Hippocampal formation (tissue), 2 donors: ENCODE data around the gene RNF135.
"Not testable (repeated sequence)": the region's sequence is repeated elsewhere in the genome, so short reads cannot be mapped to it uniquely, and the experiment has no call there.

Experiments
- DNase-seq, 2 donors: peaks; one replicate each; lab custom pipeline; 2025; lab: John Stamatoyannopoulos, UW

Gene RNF135

DNA sequence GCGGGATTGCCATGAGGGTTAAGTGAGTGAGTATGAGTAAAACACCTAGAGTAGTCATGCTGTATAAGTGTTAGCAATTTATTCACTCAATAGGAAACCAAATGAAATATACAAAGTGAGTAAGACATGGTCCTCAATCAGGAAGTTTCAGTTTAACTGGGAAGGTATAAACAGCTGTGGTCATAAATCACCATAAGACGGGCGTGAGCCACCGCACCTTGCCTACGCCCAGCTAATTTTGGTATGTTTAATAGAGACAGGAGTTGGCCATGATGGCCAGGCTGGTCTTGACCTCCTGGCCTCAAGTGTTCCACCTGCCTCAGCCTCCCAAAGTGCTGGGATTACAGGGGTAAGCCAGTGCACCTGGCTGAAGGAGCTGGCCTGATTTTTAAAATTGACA is 27.0 kb downstream of the RNF135 start:
- DNase-seq: no peak

DNA sequence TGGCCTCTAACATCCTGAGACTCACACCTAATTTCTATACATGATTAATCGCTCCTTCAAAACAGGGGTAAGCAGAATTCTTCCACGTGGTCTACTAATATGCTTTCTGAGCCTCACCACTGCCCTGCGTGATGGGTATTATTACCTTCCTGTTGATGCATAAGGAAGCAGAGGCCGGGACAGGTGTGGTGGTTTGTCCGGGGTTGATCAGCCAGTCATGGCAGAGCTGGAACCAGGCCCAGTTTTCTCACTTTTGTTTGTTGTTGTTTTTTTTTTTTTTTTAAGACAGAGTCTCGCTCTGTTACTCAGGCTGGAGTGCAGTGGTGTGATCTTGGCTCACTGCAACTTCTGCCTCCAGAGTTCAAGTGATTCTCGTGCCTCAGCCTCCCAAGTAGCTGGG is 31.2 kb downstream of the RNF135 start:
- no peak for DNase-seq

- no peak for DNase-seq
These were observed 32.5 kb downstream of the RNF135 start for GRCh38 chr17:31003225-31003866.

- DNase-seq: no peak
These were observed 33.3 kb downstream of the RNF135 start for GRCh38 chr17:31004160-31004559.

GRCh38 chr17:31007695-31008373 is 37.0 kb downstream of the RNF135 start:
- peak in 1 of 2 donors; percentile 63 for DNase-seq

- peak; percentile 45 to 63 for DNase-seq
These were observed 37.7 kb downstream of the RNF135 start for GRCh38 chr17:31008374-31009041.

DNA sequence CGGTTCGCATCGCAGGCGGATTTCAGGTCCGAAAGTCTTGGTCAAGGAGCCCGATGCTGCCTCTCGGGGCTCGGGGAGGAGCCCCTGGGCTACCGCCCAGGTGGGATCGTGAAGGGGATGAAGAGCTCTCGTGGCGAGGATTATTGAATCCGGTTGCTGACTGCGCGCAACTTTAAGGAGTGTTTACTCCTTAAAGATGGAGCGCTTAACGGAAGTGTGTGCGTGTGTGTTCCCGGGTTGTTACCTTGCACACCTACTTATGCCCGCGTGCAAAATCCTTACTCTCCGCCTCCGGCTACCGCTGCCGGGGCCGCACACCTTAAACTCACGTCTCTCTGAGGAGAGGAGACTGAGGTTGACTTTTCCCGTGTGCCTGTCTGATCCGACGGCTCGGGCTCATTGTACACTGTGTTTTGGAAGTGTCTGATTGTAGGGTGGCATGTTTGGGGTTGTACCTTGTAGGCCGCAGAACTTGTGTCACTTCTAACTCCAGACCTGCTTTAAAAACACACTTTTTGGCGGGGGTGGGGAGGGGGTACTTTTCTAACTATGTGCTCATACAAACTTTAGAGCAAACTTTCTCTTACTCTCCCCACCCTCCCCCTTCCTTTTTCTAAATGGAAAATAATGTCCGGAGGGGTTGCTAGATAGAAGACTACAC is 38.3 kb downstream of the RNF135 start:
- not testable (repeated sequence) for DNase-seq

DNA sequence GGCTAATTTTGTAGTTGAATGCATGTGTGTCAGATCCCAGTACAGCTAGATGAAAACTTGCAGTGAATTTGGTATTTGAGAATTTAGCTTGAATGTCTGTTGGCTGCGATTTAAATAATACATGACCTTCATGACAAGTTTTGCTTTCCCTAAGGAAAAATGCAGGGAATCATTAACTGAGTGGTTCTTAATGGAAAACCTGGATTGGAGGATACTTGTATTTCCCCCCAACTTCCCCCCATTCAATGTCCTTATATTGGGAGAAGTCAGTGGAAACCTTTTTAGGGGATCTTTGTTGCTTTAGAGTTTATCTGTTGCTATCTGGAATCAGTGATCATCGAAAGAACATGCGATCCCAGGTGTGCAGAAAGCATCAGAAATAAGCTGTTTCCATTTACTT is 39.2 kb downstream of the RNF135 start:
- not testable (repeated sequence) for DNase-seq

GRCh38 chr17:31013844-31014243 is 43.0 kb downstream of the RNF135 start:
- DNase-seq: no peak

GRCh38 chr17:31015639-31016038 is 44.8 kb downstream of the RNF135 start:
- DNase-seq: no peak

- DNase-seq: no peak
These were observed 48.2 kb downstream of the RNF135 start for GRCh38 chr17:31019004-31019403.

- DNase-seq: not testable (repeated sequence)
These were observed 52.3 kb downstream of the RNF135 start for GRCh38 chr17:31023171-31023570.

GRCh38 chr17:31031841-31032240 is 61.0 kb downstream of the RNF135 start:
- DNase-seq: no peak

DNA sequence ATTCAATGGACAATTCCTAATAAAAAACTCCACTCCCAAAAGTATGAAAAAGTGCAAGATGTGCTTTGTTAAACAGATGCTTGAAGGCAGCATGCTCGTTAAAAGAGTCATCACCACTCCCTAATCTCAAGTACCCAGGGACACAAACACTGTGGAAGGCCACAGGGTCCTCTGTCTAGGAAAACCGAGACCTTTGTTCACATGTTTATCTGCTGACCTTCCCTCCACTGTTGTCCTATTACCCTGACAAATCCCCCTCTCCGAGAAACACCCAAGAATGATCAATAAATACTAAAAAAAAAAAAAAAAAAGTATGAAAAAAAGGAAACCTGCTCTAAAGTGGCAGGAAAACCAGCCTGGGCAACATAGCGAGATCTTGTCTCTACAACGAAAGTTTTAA is 64.8 kb downstream of the RNF135 start:
- not testable (repeated sequence) for DNase-seq

- DNase-seq: not testable (repeated sequence)
These were observed 70.0 kb downstream of the RNF135 start for GRCh38 chr17:31040837-31041236.

DNA sequence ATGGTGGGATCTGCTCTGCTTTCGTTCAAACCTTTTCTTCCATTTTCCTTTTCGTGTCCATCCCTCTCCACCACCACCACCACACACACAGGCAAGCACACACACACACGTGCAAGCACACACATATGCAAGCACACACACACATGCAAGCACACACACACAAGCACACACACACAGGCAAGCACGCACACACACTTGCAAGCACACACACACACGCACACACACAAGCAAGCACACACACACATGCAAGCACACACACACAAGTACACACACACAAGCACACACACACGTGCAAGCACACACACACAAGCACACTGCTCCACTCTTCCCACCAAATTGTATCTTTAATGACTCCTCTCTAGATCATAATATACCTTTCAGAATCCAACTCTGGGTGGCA is 71.5 kb downstream of the RNF135 start:
- DNase-seq: not testable (repeated sequence)

GRCh38 chr17:31046856-31047425 is 76.1 kb downstream of the RNF135 start:
- not testable (repeated sequence) for DNase-seq

DNA sequence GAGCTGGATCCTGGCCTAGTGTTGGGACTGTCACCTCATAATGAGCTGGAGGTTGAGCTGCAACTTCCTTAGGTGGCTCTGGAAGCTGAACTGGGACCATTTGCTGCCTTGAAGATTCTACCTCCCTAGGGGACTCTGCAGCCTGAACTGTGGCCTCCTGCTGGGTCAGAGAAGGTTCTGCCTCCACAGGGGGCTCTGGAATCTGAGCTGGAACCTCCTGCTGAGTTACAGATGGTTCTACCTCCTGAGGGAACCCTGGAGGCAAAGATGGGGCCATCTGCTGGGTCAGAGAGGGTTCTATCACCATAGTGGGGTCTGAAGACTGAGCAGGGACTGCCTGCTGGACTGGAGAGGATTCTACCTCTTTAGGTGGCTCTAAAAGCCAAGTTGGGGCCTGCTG is 77.3 kb downstream of the RNF135 start:
- no peak for DNase-seq

DNA sequence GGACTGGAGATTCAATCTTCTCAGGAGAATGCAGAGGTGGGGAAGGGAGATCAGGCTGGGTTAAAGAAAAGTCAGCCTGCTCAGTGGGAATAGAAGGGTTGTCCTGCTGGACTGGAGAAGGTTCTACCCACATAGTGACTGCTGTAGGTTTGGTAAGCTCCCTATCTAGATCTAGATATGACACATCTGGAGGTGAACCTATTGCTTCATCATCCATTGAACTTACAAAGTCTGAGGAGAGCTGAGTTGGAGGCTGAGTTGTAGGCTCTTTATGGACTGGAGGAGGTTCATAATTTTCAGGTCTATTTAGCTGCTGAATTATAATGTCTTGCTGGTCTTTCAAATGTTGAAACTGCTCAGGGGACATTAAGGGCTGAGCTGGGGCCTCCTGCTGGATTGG is 77.9 kb downstream of the RNF135 start:
- no peak for DNase-seq
